KOPT-K1 (cell line): Measurements from ENCODE around the gene DVL1.
"Not testable (repeated sequence)": the region's sequence is repeated elsewhere in the genome, so short reads cannot be mapped to it uniquely, and the experiment has no call there.

Experiments
- H3K27ac ChIP-seq: fragments of 200-600 bp; sonication (generic); 2 replicates; pipeline ENCODE4 v1.5.1; 2016; ENCODE audit warnings: antibody characterized with exemption, mild to moderate bottlenecking, low read depth, low read length; ENCODE audit not compliant: poor library complexity, severe bottlenecking
- H3K36me3 ChIP-seq: fragments of 200-600 bp; sonication (generic); 2 replicates; pipeline ENCODE4 v1.5.1; 2017; ENCODE audit warnings: antibody characterized with exemption, mild to moderate bottlenecking, low read length, moderate library complexity; ENCODE audit not compliant: insufficient read depth
- H3K9me3 ChIP-seq: fragments of 200-600 bp; sonication (generic); 2 replicates; pipeline ENCODE4 v1.5.1; 2017; ENCODE audit warnings: antibody characterized with exemption, low read length, mild to moderate bottlenecking; ENCODE audit not compliant: insufficient read depth, poor library complexity, severe bottlenecking

DVL1 gene

GRCh38 chr1:1321477-1321876 lies 27.7 kb downstream of the DVL1 start:
- H3K9me3 ChIP-seq: no peaks in the 10 kb centered on the region
- H3K27ac ChIP-seq: no peak overlapping the region
- peaks cover 52% of the 10 kb centered on the region for H3K36me3 ChIP-seq

GRCh38 chr1:1320666-1321448 lies 28.4 kb downstream of the DVL1 start:
- peaks cover 58% of the 10 kb centered on the region for H3K36me3 ChIP-seq
- no peak overlapping the region for H3K27ac ChIP-seq
- H3K9me3 ChIP-seq: no peaks in the 10 kb centered on the region

GRCh38 chr1:1319646-1319941 lies 29.6 kb downstream of the DVL1 start:
- Histone ChIP-seq H3K36me3 (peaks cover 68% of the 10 kb centered on the region), H3K9me3 (no peaks in the 10 kb centered on the region), H3K27ac (no peak overlapping the region)

- Histone ChIP-seq H3K27ac (no peak overlapping the region), H3K9me3 (no peaks in the 10 kb centered on the region), H3K36me3 (peaks cover 73% of the 10 kb centered on the region)
These were observed 30.2 kb downstream of the DVL1 start for GRCh38 chr1:1318777-1319645.

DNA sequence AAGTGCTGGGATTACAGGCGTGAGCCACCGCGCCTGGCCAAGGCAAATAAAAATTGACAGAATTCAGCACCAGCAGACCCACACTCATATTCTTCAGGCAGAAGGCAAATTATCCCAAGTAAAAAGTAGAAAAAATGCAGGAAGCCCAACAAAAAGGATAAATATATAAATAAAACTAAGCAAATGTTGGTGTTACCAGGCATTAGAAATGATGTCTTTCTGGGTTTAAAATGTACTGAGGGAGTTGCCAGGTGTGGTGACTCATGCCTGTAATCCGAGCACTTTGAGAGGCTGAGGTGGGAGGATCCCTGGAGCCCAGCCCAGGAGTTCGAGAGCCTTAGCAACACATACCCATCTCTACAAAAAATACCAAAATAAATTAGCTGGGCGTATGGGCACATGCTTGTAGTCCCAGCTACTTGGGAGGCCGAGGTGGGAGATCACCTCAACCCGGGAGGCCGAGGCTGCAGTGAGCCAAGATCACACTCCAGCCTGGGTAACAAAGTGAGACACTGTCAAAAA lies 31.0 kb downstream of the DVL1 start:
- Histone ChIP-seq H3K9me3 (no peaks in the 10 kb centered on the region), H3K27ac (no peak overlapping the region), H3K36me3 (peaks cover 82% of the 10 kb centered on the region)

GRCh38 chr1:1317420-1317819 lies 31.8 kb downstream of the DVL1 start:
- peaks cover 89% of the 10 kb centered on the region for H3K36me3 ChIP-seq
- H3K27ac ChIP-seq: no peak overlapping the region
- H3K9me3 ChIP-seq: no peaks in the 10 kb centered on the region

- H3K27ac ChIP-seq, H3K9me3 ChIP-seq: not testable (repeated sequence)
- peaks cover 92% of the 10 kb centered on the region for H3K36me3 ChIP-seq
These were observed 33.0 kb downstream of the DVL1 start for GRCh38 chr1:1316199-1316598.

DNA sequence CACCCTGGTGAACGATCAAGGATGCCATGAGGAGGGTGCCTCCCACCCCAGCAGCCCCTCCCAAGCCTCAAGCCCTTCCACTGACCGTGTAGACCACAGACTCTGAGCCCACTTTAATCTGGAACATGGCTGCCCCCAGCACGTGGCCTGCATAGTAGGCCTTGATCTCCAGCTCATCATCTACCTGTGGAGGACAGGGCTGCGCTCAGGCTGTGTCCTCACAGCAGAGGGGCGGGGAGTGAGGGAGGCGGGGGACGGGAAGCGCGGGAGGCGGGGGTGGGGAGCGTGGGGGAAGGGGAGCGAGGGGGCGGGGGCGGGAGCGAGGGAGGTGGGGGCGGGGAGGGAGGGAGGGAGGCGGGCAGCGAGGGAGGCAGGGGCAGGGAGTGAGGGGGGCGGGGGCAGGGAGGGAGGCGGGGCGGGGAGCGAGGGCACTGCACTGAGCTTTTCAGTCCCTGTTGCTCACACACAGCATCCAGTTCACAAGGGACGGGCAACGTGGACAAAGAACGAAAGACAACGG lies 33.7 kb downstream of the DVL1 start:
- H3K9me3 ChIP-seq: no peaks in the 10 kb centered on the region
- no peak overlapping the region for H3K27ac ChIP-seq
- H3K36me3 ChIP-seq: peaks cover 92% of the 10 kb centered on the region

DNA sequence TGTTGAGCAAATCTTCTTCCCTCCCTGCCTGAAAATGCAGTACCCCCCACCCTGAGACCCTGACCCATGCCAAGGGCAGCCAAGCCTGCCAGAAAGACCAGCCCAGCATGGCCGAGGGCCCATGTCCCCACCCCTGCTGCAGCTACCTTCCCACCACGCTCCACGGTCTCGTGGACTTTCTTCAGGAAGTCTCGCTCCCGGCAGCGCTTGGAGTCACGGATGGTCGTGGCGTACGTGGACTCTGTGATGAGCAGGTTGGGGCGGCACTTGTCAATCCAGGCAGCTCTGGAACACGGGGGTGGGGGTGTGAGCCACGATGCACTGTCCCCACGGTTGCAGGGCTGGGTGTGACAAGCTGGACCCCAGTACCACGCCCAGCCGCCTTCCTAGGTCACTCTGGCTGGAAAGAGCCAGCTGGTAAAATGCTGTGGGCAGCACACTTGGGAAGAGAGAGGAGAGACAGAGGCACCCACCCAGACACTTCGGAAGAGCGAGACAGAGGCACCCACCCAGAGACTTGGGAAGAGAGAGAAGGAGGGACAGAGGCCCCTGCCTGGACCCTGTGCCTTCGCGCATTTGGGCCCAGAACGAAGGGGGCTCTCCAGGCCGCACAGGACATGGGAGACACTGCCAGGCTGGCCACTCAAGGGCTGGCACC lies 34.4 kb downstream of the DVL1 start:
- Histone ChIP-seq H3K36me3 (peaks cover 92% of the 10 kb centered on the region), H3K27ac (no peak overlapping the region), H3K9me3 (no peaks in the 10 kb centered on the region)

GRCh38 chr1:1314237-1314586 lies 35.0 kb downstream of the DVL1 start:
- Histone ChIP-seq H3K27ac (no peak overlapping the region), H3K9me3 (no peaks in the 10 kb centered on the region), H3K36me3 (peaks cover 90% of the 10 kb centered on the region)

DNA sequence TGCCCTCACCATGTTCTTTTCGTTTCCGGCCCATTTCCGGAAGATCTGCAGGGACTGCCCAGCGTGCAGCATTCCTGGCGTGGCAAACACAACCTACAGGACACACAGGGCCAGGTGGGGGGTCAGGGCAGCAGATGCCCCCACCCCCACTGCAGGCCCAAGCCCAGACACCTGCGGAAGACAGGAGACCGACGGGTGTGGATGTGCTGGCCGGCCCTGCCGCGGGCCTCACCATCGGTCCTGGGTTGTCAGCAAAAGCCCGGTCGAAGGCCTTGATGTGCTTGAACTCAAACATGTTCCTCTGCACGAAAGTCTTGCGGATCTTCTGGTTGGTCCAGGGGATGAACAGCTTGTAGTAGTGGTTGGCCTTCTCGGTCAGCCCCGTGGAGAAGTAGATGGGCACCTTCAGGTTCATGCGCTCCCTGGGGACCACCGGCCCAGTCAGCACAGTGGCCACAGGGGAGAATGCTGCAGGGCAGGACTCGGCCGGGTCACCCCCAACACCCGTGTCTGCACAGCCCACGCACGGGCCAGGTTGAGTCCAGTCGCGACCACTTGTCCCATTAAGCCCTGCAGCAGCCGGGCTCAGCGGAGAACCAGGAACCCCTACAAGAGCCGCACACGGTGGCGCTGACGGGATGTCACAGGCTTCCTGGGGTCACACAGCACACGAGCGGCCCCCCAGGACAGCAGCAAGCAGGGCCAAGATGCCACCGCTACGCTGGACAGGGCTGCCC lies 35.5 kb downstream of the DVL1 start:
- H3K27ac ChIP-seq: no peak overlapping the region
- H3K36me3 ChIP-seq: peaks cover 85% of the 10 kb centered on the region
- H3K9me3 ChIP-seq: no peaks in the 10 kb centered on the region

DNA sequence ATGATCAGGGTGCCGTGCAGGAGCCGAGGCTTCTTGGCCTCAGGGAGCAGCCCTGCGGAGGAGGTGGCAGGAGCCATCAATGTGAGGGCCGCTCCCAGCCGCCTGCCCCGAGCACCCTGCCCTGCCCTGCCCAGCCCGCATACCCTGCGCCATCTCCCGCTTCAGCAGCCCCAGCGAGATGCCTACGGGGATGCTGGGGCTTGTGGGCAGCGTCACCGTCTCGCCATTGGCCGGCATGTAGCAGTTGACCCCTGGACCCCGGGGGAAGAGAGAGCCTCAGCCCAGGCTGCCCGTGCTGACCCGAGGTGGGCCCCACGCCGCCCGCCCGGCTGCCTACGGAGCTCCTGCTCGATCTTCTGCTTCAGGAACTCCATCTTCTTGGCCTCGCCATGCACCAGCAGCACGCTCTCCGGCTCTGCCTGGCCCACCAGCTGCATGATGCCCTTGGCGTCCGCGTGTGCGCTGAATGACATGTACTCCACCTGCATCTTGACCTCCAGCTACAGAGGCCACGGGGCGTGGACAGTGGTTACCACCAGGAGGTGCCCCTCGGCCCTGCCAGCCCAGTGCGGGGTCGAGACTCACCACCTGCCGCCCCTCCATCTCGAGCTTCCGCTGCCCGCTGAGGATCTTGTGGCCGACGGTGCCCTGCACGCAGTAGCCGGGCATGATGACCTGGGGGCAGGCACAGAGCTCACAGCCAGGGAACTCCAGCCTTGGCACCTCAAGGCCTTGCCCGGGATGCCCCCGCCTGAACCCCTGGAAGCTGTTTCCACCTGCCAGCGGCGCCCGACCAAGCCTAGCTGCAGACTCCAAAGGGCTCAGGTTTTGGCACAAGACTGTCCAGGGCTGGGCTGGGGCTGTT lies 36.5 kb downstream of the DVL1 start:
- Histone ChIP-seq H3K9me3 (no peaks in the 10 kb centered on the region), H3K36me3 (peaks cover 75% of the 10 kb centered on the region), H3K27ac (no peak overlapping the region)

GRCh38 chr1:1311107-1312104 lies 37.8 kb downstream of the DVL1 start:
- Histone ChIP-seq H3K36me3 (peaks cover 65% of the 10 kb centered on the region), H3K9me3 (no peaks in the 10 kb centered on the region), H3K27ac (no peak overlapping the region)
